HFF-Myc (cell line): ENCODE measurements around the gene RBM10.
A peak's percentile ranks its signal among the peaks of the same experiment; 100 is the strongest.

Experiments used
- DNase-seq: peaks from one replicate; pipeline ENCODE4 v3.0.0-alpha.2; 2011; ENCODE audit warnings: low read depth; ENCODE audit errors: extremely low read depth
- H3K4me3 ChIP-seq: replicated peaks from 2 replicates; pipeline ENCODE4 v1.5.1; 2011; ENCODE audit warnings: low read depth, mild to moderate bottlenecking, control low read depth, low read length
- CTCF ChIP-seq: IDR thresholded peaks from 2 replicates; pipeline ENCODE4 v1.5.1; 2012; ENCODE audit warnings: mild to moderate bottlenecking, low read depth, low read length, control low read depth; ENCODE audit errors: missing control alignments

Gene RBM10

GRCh38 chrX:47146121-47146935 is 1.3 kb downstream of the RBM10 start:
- no peak for DNase-seq
- TF ChIP-seq CTCF: no peak
- peak overlapping the region; percentile 70 for H3K4me3 ChIP-seq

GRCh38 chrX:47146936-47147859 is 2.2 kb downstream of the RBM10 start:
- TF ChIP-seq CTCF: no peak
- DNase-seq: no peak
- peak overlapping the region; percentile 70 for H3K4me3 ChIP-seq

- H3K4me3 ChIP-seq: no peak overlapping the region
- TF ChIP-seq CTCF: no peak
- no peak for DNase-seq
Observed at GRCh38 chrX:47148946-47149345, 3.9 kb downstream of the RBM10 start.

- no peak for TF ChIP-seq CTCF
- H3K4me3 ChIP-seq: no peak overlapping the region
- no peak for DNase-seq
Observed at GRCh38 chrX:47151435-47151834, 6.4 kb downstream of the RBM10 start.

GRCh38 chrX:47156611-47157520 is 11.8 kb downstream of the RBM10 start:
- no peak for TF ChIP-seq CTCF
- no peak overlapping the region for H3K4me3 ChIP-seq
- no peak for DNase-seq

- H3K4me3 ChIP-seq: no peak overlapping the region
- DNase-seq: no peak
Observed at GRCh38 chrX:47158131-47158530, 13.1 kb downstream of the RBM10 start.

More at GRCh38 chrX:47158131-47158530, 13.1 kb downstream of the RBM10 start:
- TF ChIP-seq CTCF: no peak
